Measurements from ENCODE around the gene GET4. TPM values are rescaled to one million over a fixed set of nuclear protein-coding genes. Genes with fewer than 3 reads are reported as not detected.

GET4 gene
- polyA plus RNA-seq (ENCODE audit: insufficient read length): 46.7 TPM

GRCh38 chr7:876077-876971 lies at the start of gene GET4:
TSS of gene GET4 (plus strand) at chr7:876554. CDS start at chr7:876646, 92 bp downstream.
- DNase-seq (ENCODE audit: low read depth): peak; percentile 76

- no peak for DNase-seq (ENCODE audit: low read depth)
Measured at GRCh38 chr7:828793-829561, 47.4 kb upstream of the GET4 start.

GRCh38 chr7:830069-830468 lies 46.3 kb upstream of the GET4 start:
- DNase-seq (ENCODE audit: low read depth): no peak

GRCh38 chr7:831596-832166 lies 44.7 kb upstream of the GET4 start:
- peak; percentile 80 for DNase-seq (ENCODE audit: low read depth)

- no peak for DNase-seq (ENCODE audit: low read depth)
Measured at GRCh38 chr7:832167-832967, 44.0 kb upstream of the GET4 start, which contains the start of gene SUN1. TSS of gene SUN1 (plus strand) at chr7:832476. CDS start at chr7:832525, 49 bp downstream.

- no peak for DNase-seq (ENCODE audit: low read depth)
Measured at GRCh38 chr7:832968-833424, 43.4 kb upstream of the GET4 start.

GRCh38 chr7:833601-834258 lies 42.6 kb upstream of the GET4 start:
- DNase-seq (ENCODE audit: low read depth): no peak

- DNase-seq (ENCODE audit: low read depth): no peak
Measured at GRCh38 chr7:834277-834676, 42.1 kb upstream of the GET4 start.

GRCh38 chr7:835021-835420 lies 41.3 kb upstream of the GET4 start:
- no peak for DNase-seq (ENCODE audit: low read depth)

GRCh38 chr7:835485-836401 lies 40.6 kb upstream of the GET4 start:
- DNase-seq (ENCODE audit: low read depth): no peak

- DNase-seq (ENCODE audit: low read depth): no peak
Measured at GRCh38 chr7:836429-836828, 39.9 kb upstream of the GET4 start.

- DNase-seq (ENCODE audit: low read depth): no peak
Measured at GRCh38 chr7:837001-837400, 39.4 kb upstream of the GET4 start.

GRCh38 chr7:840001-840600 lies 36.3 kb upstream of the GET4 start:
- no peak for DNase-seq (ENCODE audit: low read depth)

GRCh38 chr7:841943-842342 lies 34.4 kb upstream of the GET4 start:
- no peak for DNase-seq (ENCODE audit: low read depth)

GRCh38 chr7:842431-843031 lies 33.8 kb upstream of the GET4 start:
- DNase-seq (ENCODE audit: low read depth): no peak

GRCh38 chr7:843230-843629 lies 33.1 kb upstream of the GET4 start:
- DNase-seq (ENCODE audit: low read depth): no peak

GRCh38 chr7:844043-844442 lies 32.3 kb upstream of the GET4 start:
- no peak for DNase-seq (ENCODE audit: low read depth)

- no peak for DNase-seq (ENCODE audit: low read depth)
Measured at GRCh38 chr7:844514-844913, 31.8 kb upstream of the GET4 start.

- DNase-seq (ENCODE audit: low read depth): no peak
Measured at GRCh38 chr7:845091-845490, 31.3 kb upstream of the GET4 start.

Data from forelimb muscle (tissue), 1 donor.